ENCODE data around the gene NEK3. TPM values are rescaled to one million over a fixed set of nuclear protein-coding genes. Genes with fewer than 3 reads are reported as not detected.

Gene NEK3
- total RNA-seq, 1 experiment from 2014 or later, result 13.3 TPM

GRCh38 chr13:52127378-52127777, 32.0 kb downstream of the NEK3 start:
- no peak for TF ChIP-seq CTCF (conservative IDR thresholded peaks at IDR 0.05)
- Histone ChIP-seq H3K4ac (ENCODE audit: low read depth, low read length) (no peak overlapping the region), H4K8ac (replicated peaks; ENCODE audit: insufficient read length, low read depth, low read length) (no peak overlapping the region), H3K27ac (ENCODE audit: insufficient read length, low read depth, low read length) (no peak overlapping the region), H2BK120ac (ENCODE audit: low read depth, low read length, poor library complexity, severe bottlenecking) (no peak overlapping the region), H4K5ac (ENCODE audit: insufficient read length, low read depth, low read length) (no peak overlapping the region), H3K27me3 (ENCODE audit: insufficient read depth, low read length) (no peaks in the 10 kb centered on the region; the same call in 1 of the 2 replicates), H3K56ac (ENCODE audit: insufficient read length, low read depth, low read length) (no peak overlapping the region), H3K79me2 (ENCODE audit: insufficient read depth, low read length) (no peaks in the 10 kb centered on the region), H3K79me1 (ENCODE audit: insufficient read depth, low read depth, low read length, poor library complexity, severe bottlenecking) (no peaks in the 10 kb centered on the region), H3K14ac (ENCODE audit: insufficient read depth, low read length) (no peak overlapping the region), H2BK20ac (ENCODE audit: low read depth, low read length, poor library complexity, severe bottlenecking) (no peak overlapping the region), H3K9ac (ENCODE audit: extremely low read depth, insufficient read length, low read length) (no peak overlapping the region), H3K9me3 (ENCODE audit: control insufficient read depth, low read depth, low read length) (peaks cover 4% of the 10 kb centered on the region), H3K18ac (ENCODE audit: insufficient read length, low read depth, low read length) (no peak overlapping the region), H3T11ph (ENCODE audit: low read length) (no peak overlapping the region), H3K23ac (ENCODE audit: insufficient read length, low read depth, low read length) (no peak overlapping the region), H2AFZ (ENCODE audit: low read length) (no peak overlapping the region), H2BK15ac (ENCODE audit: low read depth, low read length) (no peak overlapping the region), H4K20me1 (ENCODE audit: control insufficient read depth, insufficient read depth, insufficient read length) (no peaks in the 10 kb centered on the region), H4K91ac (ENCODE audit: insufficient read length, low read depth, low read length) (no peak overlapping the region), H2AK5ac (ENCODE audit: insufficient read length, low read length) (no peak overlapping the region), H2BK12ac (ENCODE audit: insufficient read length, low read depth, low read length) (no peak overlapping the region), H3K4me2 (ENCODE audit: insufficient read depth, insufficient read length, low read length) (no peak overlapping the region), H2BK5ac (ENCODE audit: insufficient read length, low read length) (no peak overlapping the region), H3K4me1 (ENCODE audit: insufficient read depth, low read length) (no peaks in the 10 kb centered on the region), H3K23me2 (ENCODE audit: insufficient read length, low read depth, low read length, poor library complexity, severe bottlenecking) (peaks cover 8% of the 10 kb centered on the region)
- WGBS (ENCODE audit: extremely low coverage, insufficient read length, low lambda C conversion rate), result no CpG with 5 or more reads among the region's 6 CpGs
- Mint-ChIP-seq H3K27me3 (ENCODE audit: low read depth) (peaks cover 16% of the 10 kb centered on the region), H3K36me3 (ENCODE audit: insufficient read depth in 1 of 3, low read depth in 3 of 3) (peaks cover 14 to 20% (median 15%) of the 10 kb centered on the region in 3 experiments), H3K4me1 (peaks cover 15 to 18% of the 10 kb centered on the region in 2 experiments), H3K4me3 (no peak overlapping the region), H3K9me3 (peaks cover 0 to 3% of the 10 kb centered on the region in 2 experiments; a peak in 1 of 5 replicates), H3K27ac (no peak overlapping the region)
- no peak for DNase-seq
